ENCODE measurements around the gene GPR83.
"Not testable (repeated sequence)": the region's sequence is repeated elsewhere in the genome, so short reads cannot be mapped to it uniquely, and the experiment has no call there.

Gene GPR83

GRCh38 chr11:94376841-94377240 lies 24.4 kb downstream of the GPR83 start:
- TF ChIP-seq EZH2phosphoT487 (IDR thresholded peaks at IDR 0.05; ENCODE audit: low read depth) (no peak), CTCF (IDR thresholded peaks at IDR 0.05; ENCODE audit: low read depth, low read length) (no peak)
- Histone ChIP-seq H3K4me1 (ENCODE audit: low read length) (no peaks in the 10 kb centered on the region), H4K20me1 (ENCODE audit: insufficient read depth, low read length) (no peaks in the 10 kb centered on the region), H3K4me3 (ENCODE audit: low read length) (no peak overlapping the region), H3K27me3 (ENCODE audit: low read depth, low read length) (no peaks in the 10 kb centered on the region), H3K36me3 (replicated peaks; ENCODE audit: low read depth, low read length) (no peaks in the 10 kb centered on the region), H3K27ac (ENCODE audit: low read length) (no peak overlapping the region), H3K9ac (ENCODE audit: low read length) (no peak overlapping the region), H3K9me3 (ENCODE audit: insufficient read depth, low read length) (no peaks in the 10 kb centered on the region), H3K4me2 (ENCODE audit: low read length) (no peak overlapping the region), H3K79me2 (ENCODE audit: low read length) (no peaks in the 10 kb centered on the region), H2AFZ (ENCODE audit: low read depth, low read length) (no peak overlapping the region)

- H2AFZ ChIP-seq (ENCODE audit: low read depth, low read length); H4K20me1 ChIP-seq (ENCODE audit: insufficient read depth, low read length); H3K27me3 ChIP-seq (ENCODE audit: low read depth, low read length); H3K79me2 ChIP-seq (ENCODE audit: low read length); H3K4me2 ChIP-seq (ENCODE audit: low read length); H3K27ac ChIP-seq (ENCODE audit: low read length); H3K4me1 ChIP-seq (ENCODE audit: low read length); H3K4me3 ChIP-seq (ENCODE audit: low read length); H3K9ac ChIP-seq (ENCODE audit: low read length); H3K36me3 ChIP-seq (replicated peaks; ENCODE audit: low read depth, low read length); H3K9me3 ChIP-seq (ENCODE audit: insufficient read depth, low read length): not testable (repeated sequence)
These were observed 30.6 kb downstream of the GPR83 start for GRCh38 chr11:94370576-94370975.

- not testable (repeated sequence) for H3K9ac ChIP-seq (ENCODE audit: low read length); H3K27me3 ChIP-seq (ENCODE audit: low read depth, low read length); H2AFZ ChIP-seq (ENCODE audit: low read depth, low read length)
These were observed 50.2 kb downstream of the GPR83 start for GRCh38 chr11:94350850-94351563.

GRCh38 chr11:94346311-94346710 lies 54.9 kb downstream of the GPR83 start:
- H3K9me3 ChIP-seq (ENCODE audit: insufficient read depth, low read length); H3K27me3 ChIP-seq (ENCODE audit: low read depth, low read length); H3K36me3 ChIP-seq (replicated peaks; ENCODE audit: low read depth, low read length); H4K20me1 ChIP-seq (ENCODE audit: insufficient read depth, low read length); H3K27ac ChIP-seq (ENCODE audit: low read length); H3K4me3 ChIP-seq (ENCODE audit: low read length); H3K4me2 ChIP-seq (ENCODE audit: low read length); H3K79me2 ChIP-seq (ENCODE audit: low read length); H2AFZ ChIP-seq (ENCODE audit: low read depth, low read length); H3K4me1 ChIP-seq (ENCODE audit: low read length); H3K9ac ChIP-seq (ENCODE audit: low read length): not testable (repeated sequence)

More at GRCh38 chr11:94350850-94351563, 50.2 kb downstream of the GPR83 start:
- H3K79me2 ChIP-seq (ENCODE audit: low read length); H3K4me3 ChIP-seq (ENCODE audit: low read length); H3K4me2 ChIP-seq (ENCODE audit: low read length); H3K9me3 ChIP-seq (ENCODE audit: insufficient read depth, low read length); H4K20me1 ChIP-seq (ENCODE audit: insufficient read depth, low read length); H3K27ac ChIP-seq (ENCODE audit: low read length); H3K4me1 ChIP-seq (ENCODE audit: low read length); H3K36me3 ChIP-seq (replicated peaks; ENCODE audit: low read depth, low read length): not testable (repeated sequence)

GRCh38 chr11:94343495-94343894 lies 57.7 kb downstream of the GPR83 start:
- H3K36me3 ChIP-seq (replicated peaks; ENCODE audit: low read depth, low read length): no peaks in the 10 kb centered on the region
- TF ChIP-seq EZH2phosphoT487 (IDR thresholded peaks at IDR 0.05; ENCODE audit: low read depth) (no peak), CTCF (IDR thresholded peaks at IDR 0.05; ENCODE audit: low read depth, low read length) (no peak)
- no peak overlapping the region for H3K9ac ChIP-seq (ENCODE audit: low read length)
- no peak overlapping the region for H3K4me3 ChIP-seq (ENCODE audit: low read length)
- H3K4me1 ChIP-seq (ENCODE audit: low read length): no peaks in the 10 kb centered on the region
- no peak overlapping the region for H3K27ac ChIP-seq (ENCODE audit: low read length)
- H4K20me1 ChIP-seq (ENCODE audit: insufficient read depth, low read length): no peaks in the 10 kb centered on the region
- no peak overlapping the region for H2AFZ ChIP-seq (ENCODE audit: low read depth, low read length)
- H3K9me3 ChIP-seq (ENCODE audit: insufficient read depth, low read length): no peaks in the 10 kb centered on the region
- H3K27me3 ChIP-seq (ENCODE audit: low read depth, low read length): no peaks in the 10 kb centered on the region
- no peaks in the 10 kb centered on the region for H3K79me2 ChIP-seq (ENCODE audit: low read length)
- H3K4me2 ChIP-seq (ENCODE audit: low read length): no peak overlapping the region

All from OCI-LY3 (cell line).